B cell (primary cell): ENCODE results near the gene AK1. TPM values are rescaled to one million over a fixed set of nuclear protein-coding genes. Genes with fewer than 3 reads are reported as not detected.

Source experiments
- ATAC-seq: fragments of 200-7000 bp; cut with Tn5 transposase; one replicate; pipeline ENCODE4 v1.10.0; 2021; ENCODE audit warnings: low read depth, mild to moderate bottlenecking, moderate number of reproducible peaks, moderate library complexity
- CTCF ChIA-PET: fragments of 350-600 bp; sonication (Branson Sonifier 250); formaldehyde crosslinking; loops from one replicate; lab custom pipeline; 2021; ENCODE audit warnings: antibody characterized with exemption, inconsistent platforms; lab: Charles Lee
- POLR2A ChIA-PET: fragments of 350-600 bp; sonication (Branson Sonifier 250); formaldehyde crosslinking; loops from one replicate; lab custom pipeline; 2021; ENCODE audit warnings: antibody characterized with exemption; lab: Charles Lee
- DNase-seq: peaks from one replicate; pipeline ENCODE4 v3.0.0; 2013
- H2AFZ ChIP-seq: 2 replicates; pipeline ENCODE4 v1.6.1; 2012; ENCODE audit warnings: mild to moderate bottlenecking, low read depth, low read length; ENCODE audit not compliant: insufficient read depth, poor library complexity, severe bottlenecking
- H3K27ac ChIP-seq, 2 donors: 1 replicate in 1 of 2; 2 replicates in 1 of 2; pipeline ENCODE4 v1.5.1; 2012 to 2013; ENCODE audit warnings: low read length in 2 of 2, mild to moderate bottlenecking in 2 of 2, moderate library complexity in 1 of 2
- H3K27me3 ChIP-seq, 4 experiments: fragments of 200-600 bp in 1 of 4; sonication (generic) in 1 of 4; replicated peaks in 1 of 4; 1 replicate in 2 of 4; 2 replicates in 2 of 4; pipeline versions ENCODE4 v1.6.1 to v1.7.0; 2013 to 2016; ENCODE audit warnings: low read length in 3 of 4, mild to moderate bottlenecking in 2 of 4, mixed read lengths in 1 of 4, moderate library complexity in 1 of 4; ENCODE audit not compliant: insufficient read depth in 4 of 4, control insufficient read depth in 3 of 4; ENCODE audit errors: control extremely low read depth in 1 of 4
- H3K36me3 ChIP-seq, 2 experiments: replicated peaks in 1 of 2; 1 replicate in 1 of 2; 2 replicates in 1 of 2; pipeline versions ENCODE4 v1.6.1 to v1.7.1; 2013; ENCODE audit warnings: low read length in 1 of 2; ENCODE audit not compliant: insufficient read depth in 2 of 2, control insufficient read depth in 1 of 2; ENCODE audit errors: control extremely low read depth in 1 of 2, extremely low read depth in 1 of 2
- H3K4me1 ChIP-seq, 2 donors: fragments of 200-600 bp in 1 of 2; sonication (generic) in 1 of 2; 1 replicate in 1 of 2; 2 replicates in 1 of 2; pipeline versions ENCODE4 v1.5.1 to v1.6.1; 2013 to 2017; ENCODE audit warnings: low read length in 2 of 2; ENCODE audit not compliant: control insufficient read depth in 2 of 2, insufficient read depth in 2 of 2
- H3K4me2 ChIP-seq: replicated peaks from 2 replicates; pipeline ENCODE3; 2012; ENCODE audit warnings: mild to moderate bottlenecking, low read depth, low read length; ENCODE audit not compliant: poor library complexity, severe bottlenecking
- H3K4me3 ChIP-seq, 5 experiments: fragments of 200-600 bp in 1 of 5; sonication (generic) in 1 of 5; 1 replicate in 3 of 5; 2 replicates in 2 of 5; pipeline versions ENCODE4 v1.5.1 to v1.7.0; 2011 to 2016; ENCODE audit warnings: low read length in 4 of 5, mild to moderate bottlenecking in 4 of 5, low read depth in 2 of 5, control low read depth in 1 of 5, moderate library complexity in 1 of 5; ENCODE audit not compliant: insufficient read depth in 1 of 5; ENCODE audit errors: control extremely low read depth in 1 of 5, extremely low read depth in 1 of 5
- H3K79me2 ChIP-seq: fragments of 200-600 bp; sonication (generic); one replicate; pipeline ENCODE4 v1.6.0; 2016; ENCODE audit warnings: low read length; ENCODE audit not compliant: control insufficient read depth, insufficient read depth
- H3K9ac ChIP-seq: fragments of 200-600 bp; sonication (generic); 2 replicates; pipeline ENCODE4 v1.6.1; 2017; ENCODE audit warnings: mild to moderate bottlenecking, low read length, moderate library complexity
- H3K9me3 ChIP-seq, 3 donors: one replicate each; pipeline versions ENCODE4 v1.6.1 to v1.7.1; 2013; ENCODE audit warnings: low read length in 2 of 3; ENCODE audit not compliant: control insufficient read depth in 2 of 3, insufficient read depth in 1 of 3; ENCODE audit errors: control extremely low read depth in 1 of 3
- H4K20me1 ChIP-seq: 2 replicates; pipeline ENCODE4 v1.6.0; 2012; ENCODE audit warnings: mild to moderate bottlenecking, low read length; ENCODE audit not compliant: insufficient read depth, control insufficient read depth, poor library complexity, severe bottlenecking
- H3K27ac Mint-ChIP-seq: one replicate; pipeline ENCODE4 v1.8.0; 2021; ENCODE audit warnings: mixed read lengths
- H3K27me3 Mint-ChIP-seq: one replicate; pipeline ENCODE4 v1.8.0; 2021; ENCODE audit warnings: mixed read lengths
- H3K4me1 Mint-ChIP-seq: one replicate; pipeline ENCODE4 v1.8.0; 2021; ENCODE audit warnings: mixed read lengths
- H3K4me3 Mint-ChIP-seq: one replicate; pipeline ENCODE4 v1.8.0; 2021; ENCODE audit warnings: mixed read lengths
- H3K9me3 Mint-ChIP-seq: one replicate; pipeline ENCODE4 v1.8.0; 2022; ENCODE audit warnings: mixed read lengths; ENCODE audit not compliant: insufficient read depth
- CTCF ChIP-seq: fragments of 200-600 bp; IDR thresholded peaks from one replicate; pipeline ENCODE4 v1.8.0; 2022; ENCODE audit warnings: antibody characterized with exemption, mild to moderate bottlenecking
- EZH2 ChIP-seq: IDR thresholded peaks from 2 replicates; pipeline ENCODE4 v1.6.1; 2012; ENCODE audit warnings: borderline replicate concordance, low read depth, mild to moderate bottlenecking, moderate library complexity, low read length; ENCODE audit not compliant: insufficient read depth, poor library complexity, severe bottlenecking
- WGBS: methylation state at CpG from one replicate; pipeline ENCODE4 v1.1.5; 2013; ENCODE audit warnings: missing lambda C conversion rate; ENCODE audit not compliant: insufficient coverage; 5-methylcytosine and 5-hydroxymethylcytosine counted together
- intact Hi-C: fragments of 100-400 bp; cut with micrococcal nuclease; formaldehyde crosslinking; loops from one replicate; pipeline ENCODE4 v1.10.0; 2022
- polyA plus RNA-seq: library from polyadenylated mRNA; depleted of rRNA; stranded (reverse); fragments of >200 nt; gene quantifications from 2 replicates; pipeline ENCODE4 v1.2.3, GENCODE V29; 2012
- total RNA-seq, 2 donors: library from RNA; stranded (reverse); fragments of 120-200 nt in 1 of 2; gene quantifications; 1 replicate in 1 of 2; 2 replicates in 1 of 2; pipeline versions ENCODE4 v1.2.3 to v1.2.4, GENCODE V29; 2013 to 2022

The AK1 gene
- total and polyA plus RNA-seq, 2 donors (not counting 1 experiment from before 2014, with no cell fraction given) = 28.0 to 31.8 TPM

GRCh38 chr9:127873223-127873691, 4.2 kb downstream of the AK1 start:
- 87% methylated on average over 18 of the region's 19 CpGs for WGBS
- no peak overlapping the region for H3K27ac Mint-ChIP-seq
- CTCF ChIA-PET = interaction anchor here (0.6 to 13.7 kb wide), 4 partner anchors 10 to 385 kb away, joined by 3 to 237 read pairs (median 56); partner anchors contain the start of genes ST6GALNAC4 and TOR2A

More at GRCh38 chr9:127873223-127873691, 4.2 kb downstream of the AK1 start:
- Mint-ChIP-seq H3K4me1 (peaks cover 12% of the 10 kb centered on the region), H3K9me3 (no peaks in the 10 kb centered on the region), H3K4me3 (no peak overlapping the region), H3K27me3 (no peaks in the 10 kb centered on the region)
- Histone ChIP-seq H4K20me1 (no peaks in the 10 kb centered on the region), H3K9me3 (no peaks in the 10 kb centered on the region), H2AFZ (no peak overlapping the region), H3K27ac (no peak overlapping the region), H3K9ac (no peak overlapping the region), H3K4me2 (no peak overlapping the region), H3K4me3 (no peak overlapping the region), H3K27me3 (peaks cover 0 to 12% (median 3%) of the 10 kb centered on the region in 4 experiments), H3K4me1 (peaks cover 14 to 20% of the 10 kb centered on the region in 2 donors), H3K79me2 (peaks cover 4% of the 10 kb centered on the region), H3K36me3 (no peaks in the 10 kb centered on the region)
- intact Hi-C loops = no loop called here
- TF ChIP-seq CTCF (no peak), EZH2 (no peak)
- POLR2A ChIA-PET = no interaction called here
- ATAC-seq (no peak), DNase-seq (no peak)
